ENCODE results near the gene PLXNB2. TPM values are rescaled to one million over a fixed set of nuclear protein-coding genes. Genes with fewer than 3 reads are reported as not detected.
"Not testable (repeated sequence)": the region's sequence is repeated elsewhere in the genome, so short reads cannot be mapped to it uniquely, and the experiment has no call there.

PLXNB2 gene
- total RNA-seq, 2 donors from 2014 or later = 169 to 218 TPM

DNA sequence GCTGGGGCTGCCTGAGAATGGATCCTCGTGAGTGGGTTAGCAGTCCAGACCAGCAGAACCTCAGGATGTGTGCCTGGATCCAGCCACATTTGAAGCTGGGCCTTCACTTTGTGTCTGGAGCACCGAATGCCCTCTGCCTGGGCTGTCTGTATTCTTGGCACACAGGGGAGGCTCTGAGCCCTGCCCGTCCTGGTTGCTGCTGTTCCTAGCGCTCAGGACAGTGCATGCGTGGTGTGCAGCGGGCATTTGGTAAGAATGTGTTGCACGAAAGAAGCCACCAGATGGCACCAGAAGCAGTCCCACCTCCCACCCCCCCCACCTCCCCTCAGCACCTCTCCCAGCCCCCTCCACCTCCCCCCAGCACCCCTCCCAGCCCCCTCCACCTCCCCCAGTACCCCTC is 33.1 kb downstream of the PLXNB2 start:
- Histone ChIP-seq H3K36me3 (peaks cover 35% of the 10 kb centered on the region), H3K4me1 (ENCODE audit: control insufficient read depth in 1 of 2, low read depth in 2 of 2) (peaks cover 21% of the 10 kb centered on the region in 2 donors), H3K4me3 (no peak overlapping the region), H3K27ac (no peak overlapping the region), H3K9me3 (no peaks in the 10 kb centered on the region), H3K27me3 (replicated peaks; ENCODE audit: insufficient read depth) (no peaks in the 10 kb centered on the region)
- no peak for DNase-seq (ENCODE audit: low spot score)
- no peak for ATAC-seq (ENCODE audit: insufficient number of reproducible peaks, low FRiP score, low read depth)
- TF ChIP-seq, protein P1, sequence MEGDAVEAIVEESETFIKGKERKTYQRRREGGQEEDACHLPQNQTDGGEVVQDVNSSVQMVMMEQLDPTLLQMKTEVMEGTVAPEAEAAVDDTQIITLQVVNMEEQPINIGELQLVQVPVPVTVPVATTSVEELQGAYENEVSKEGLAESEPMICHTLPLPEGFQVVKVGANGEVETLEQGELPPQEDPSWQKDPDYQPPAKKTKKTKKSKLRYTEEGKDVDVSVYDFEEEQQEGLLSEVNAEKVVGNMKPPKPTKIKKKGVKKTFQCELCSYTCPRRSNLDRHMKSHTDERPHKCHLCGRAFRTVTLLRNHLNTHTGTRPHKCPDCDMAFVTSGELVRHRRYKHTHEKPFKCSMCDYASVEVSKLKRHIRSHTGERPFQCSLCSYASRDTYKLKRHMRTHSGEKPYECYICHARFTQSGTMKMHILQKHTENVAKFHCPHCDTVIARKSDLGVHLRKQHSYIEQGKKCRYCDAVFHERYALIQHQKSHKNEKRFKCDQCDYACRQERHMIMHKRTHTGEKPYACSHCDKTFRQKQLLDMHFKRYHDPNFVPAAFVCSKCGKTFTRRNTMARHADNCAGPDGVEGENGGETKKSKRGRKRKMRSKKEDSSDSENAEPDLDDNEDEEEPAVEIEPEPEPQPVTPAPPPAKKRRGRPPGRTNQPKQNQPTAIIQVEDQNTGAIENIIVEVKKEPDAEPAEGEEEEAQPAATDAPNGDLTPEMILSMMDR (IDR thresholded peaks at IDR 0.05) = peak; percentile 25

DNA sequence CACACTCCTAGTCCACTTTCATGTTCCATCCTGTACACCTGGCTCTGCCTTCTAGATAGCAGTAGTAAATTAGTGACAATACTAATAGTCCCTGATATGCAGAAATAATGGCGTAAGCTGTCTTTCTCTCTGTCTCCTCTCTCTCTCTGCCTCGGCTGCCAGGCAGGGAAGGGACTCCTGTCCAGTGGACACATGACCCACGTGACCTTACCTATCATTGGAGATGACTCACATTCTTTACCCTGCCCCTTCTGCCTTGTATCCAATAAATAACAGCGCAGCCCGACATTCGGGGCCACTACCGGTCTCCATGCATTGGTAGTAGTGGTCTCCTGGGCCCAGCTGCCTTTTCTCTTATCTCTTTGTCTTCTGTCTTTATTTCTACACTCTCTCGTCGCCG is 33.7 kb downstream of the PLXNB2 start:
- not testable (repeated sequence) for H3K27ac ChIP-seq; H3K27me3 ChIP-seq (replicated peaks; ENCODE audit: insufficient read depth); ATAC-seq (ENCODE audit: insufficient number of reproducible peaks, low FRiP score, low read depth); H3K4me3 ChIP-seq; DNase-seq (ENCODE audit: low spot score); H3K9me3 ChIP-seq
- peaks cover 21 to 27% of the 10 kb centered on the region in 2 donors for H3K4me1 ChIP-seq (ENCODE audit: control insufficient read depth in 1 of 2, low read depth in 2 of 2)
- peaks cover 30% of the 10 kb centered on the region for H3K36me3 ChIP-seq

DNA sequence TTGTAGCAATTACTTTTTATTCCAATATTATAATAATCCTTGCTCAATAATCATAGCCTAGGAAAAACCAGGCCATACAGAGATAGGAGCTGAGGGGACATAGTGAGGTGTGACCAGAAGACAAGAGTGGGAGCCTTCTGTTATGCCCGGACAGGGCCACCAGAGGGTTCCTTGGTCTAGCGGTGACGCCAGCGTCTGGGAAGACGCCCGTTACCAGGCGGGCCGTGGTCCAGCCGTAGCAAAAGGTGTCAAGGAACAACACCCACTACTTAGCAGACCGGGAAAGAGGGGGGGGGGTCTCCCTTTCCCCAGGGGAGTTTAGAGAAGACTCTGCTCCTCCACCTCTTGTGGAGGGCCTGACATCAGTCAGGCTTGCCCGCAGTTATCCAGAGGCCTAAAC is 34.1 kb downstream of the PLXNB2 start:
- not testable (repeated sequence) for H3K4me3 ChIP-seq; H3K9me3 ChIP-seq; ATAC-seq (ENCODE audit: insufficient number of reproducible peaks, low FRiP score, low read depth); H3K27ac ChIP-seq; H3K27me3 ChIP-seq (replicated peaks; ENCODE audit: insufficient read depth); DNase-seq (ENCODE audit: low spot score)
- Histone ChIP-seq H3K36me3 (peaks cover 26% of the 10 kb centered on the region), H3K4me1 (ENCODE audit: control insufficient read depth in 1 of 2, low read depth in 2 of 2) (peaks cover 21 to 31% of the 10 kb centered on the region in 2 donors)

DNA sequence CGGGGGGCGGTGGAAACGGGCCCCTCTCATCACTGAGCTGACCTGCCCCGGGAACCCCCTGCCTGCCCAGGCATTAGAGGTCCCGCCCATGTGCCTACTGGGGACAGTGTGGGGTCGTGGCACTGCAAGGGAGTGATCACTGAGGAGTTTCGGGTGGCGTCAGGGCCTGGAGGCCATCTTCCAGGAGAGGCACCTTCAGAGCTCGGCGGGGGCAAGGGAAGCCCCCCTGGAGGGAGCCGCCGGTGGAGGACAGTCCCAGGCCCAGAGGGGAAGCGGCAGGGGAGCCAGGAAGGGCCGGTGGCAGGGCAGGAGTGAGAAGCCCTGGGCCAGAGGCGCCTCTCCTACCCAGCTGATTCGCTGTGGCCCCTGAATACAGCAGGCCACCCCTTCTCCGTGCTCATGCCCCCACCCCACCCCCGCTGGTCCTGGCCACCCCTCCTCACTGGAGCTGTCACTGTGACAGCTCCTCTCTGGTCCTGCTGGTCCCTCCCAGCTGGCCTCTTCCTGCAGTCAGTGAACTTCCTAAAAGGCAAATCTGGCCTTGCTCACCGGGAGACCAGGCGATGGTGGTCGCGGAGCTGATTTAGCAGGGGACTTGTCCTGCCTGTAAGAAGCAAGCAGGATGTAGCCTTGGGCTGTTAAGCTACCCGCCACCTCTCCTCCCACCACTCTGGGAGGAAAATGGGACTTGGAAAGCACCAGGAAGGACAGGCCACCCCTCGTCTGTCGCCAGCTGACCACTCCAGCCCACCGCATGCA is 35.2 kb downstream of the PLXNB2 start:
- peak overlapping the region; percentile 74 for H3K4me3 ChIP-seq
- no peaks in the 10 kb centered on the region for H3K9me3 ChIP-seq
- TF ChIP-seq, protein P1 (IDR thresholded peaks at IDR 0.05) = no peak
- H3K27ac ChIP-seq = no peak overlapping the region
- peaks cover 29 to 42% of the 10 kb centered on the region in 2 donors for H3K4me1 ChIP-seq (ENCODE audit: control insufficient read depth in 1 of 2, low read depth in 2 of 2)
- H3K36me3 ChIP-seq = peaks cover 15% of the 10 kb centered on the region
- DNase-seq (ENCODE audit: low spot score) (no peak), ATAC-seq (ENCODE audit: insufficient number of reproducible peaks, low FRiP score, low read depth) (no peak)
- no peaks in the 10 kb centered on the region for H3K27me3 ChIP-seq (replicated peaks; ENCODE audit: insufficient read depth)

DNA sequence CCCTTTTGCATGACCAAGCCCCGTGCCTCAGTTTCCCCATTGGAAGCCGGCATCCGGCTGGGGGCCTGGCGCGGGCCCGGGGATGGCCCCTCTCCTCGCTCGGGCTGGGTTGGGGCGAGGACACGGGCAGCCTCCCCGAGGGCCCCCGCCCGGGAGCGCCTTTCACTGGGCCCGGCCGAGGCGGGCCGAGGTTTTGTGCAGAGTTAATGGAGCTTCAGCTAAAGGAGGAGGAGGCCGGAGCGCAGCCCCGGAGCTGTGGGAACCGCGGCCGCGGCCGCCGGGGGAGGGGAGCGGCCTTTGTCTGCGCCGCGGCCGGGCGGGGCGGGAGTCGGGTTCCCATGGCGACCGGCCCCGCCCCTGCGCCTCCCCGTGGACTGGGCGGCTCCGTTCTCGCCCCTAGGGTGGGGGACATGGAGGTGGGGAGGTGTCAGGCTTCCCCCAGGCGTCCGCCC is 35.9 kb downstream of the PLXNB2 start:
- Histone ChIP-seq H3K9me3 (no peaks in the 10 kb centered on the region), H3K4me1 (ENCODE audit: control insufficient read depth in 1 of 2, low read depth in 2 of 2) (peaks cover 32 to 47% of the 10 kb centered on the region in 2 donors), H3K27me3 (replicated peaks; ENCODE audit: insufficient read depth) (no peaks in the 10 kb centered on the region), H3K27ac (no peak overlapping the region), H3K4me3 (peak overlapping the region; percentile 74), H3K36me3 (peaks cover 10% of the 10 kb centered on the region)
- no peak for ATAC-seq (ENCODE audit: insufficient number of reproducible peaks, low FRiP score, low read depth)
- TF ChIP-seq, protein P1 (IDR thresholded peaks at IDR 0.05) = no peak
- DNase-seq (ENCODE audit: low spot score) = no peak

DNA sequence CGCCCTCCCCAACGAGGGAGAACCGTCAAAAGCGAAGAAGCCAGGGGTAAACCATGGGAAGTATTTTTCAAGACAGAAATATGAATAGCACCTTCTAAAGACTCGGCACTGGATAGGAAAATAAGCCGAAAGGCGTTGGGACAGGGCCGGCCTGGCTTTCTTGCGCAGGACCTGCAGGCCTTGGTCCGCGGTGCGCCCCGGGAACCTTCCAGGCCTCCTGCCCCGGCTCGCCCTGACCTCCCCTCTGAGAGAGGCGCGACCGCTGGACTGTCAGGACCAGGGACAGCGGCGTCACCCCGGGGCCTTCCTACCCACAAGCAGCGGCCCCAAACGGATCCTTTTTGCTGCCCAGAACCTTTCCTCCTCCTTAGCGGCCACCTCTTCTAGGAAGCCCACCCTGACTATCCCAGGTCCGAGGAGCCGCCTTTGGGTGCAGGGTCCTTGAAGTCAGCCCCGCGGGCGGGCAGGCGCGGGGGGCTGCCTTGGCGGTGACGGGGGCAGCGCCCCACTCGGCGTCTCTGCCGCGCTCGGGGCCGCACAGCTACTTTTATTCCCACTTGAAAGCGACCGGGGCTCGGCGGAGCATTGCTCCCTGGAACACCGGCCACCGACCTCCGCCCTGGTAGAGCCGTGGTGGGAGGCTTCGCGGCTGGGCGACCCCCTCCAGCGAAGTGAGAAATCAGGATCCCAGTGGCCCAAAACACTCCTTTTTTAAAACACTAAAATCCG is 36.6 kb downstream of the PLXNB2 start:
- DNase-seq (ENCODE audit: low spot score) = no peak
- TF ChIP-seq, protein P1 (IDR thresholded peaks at IDR 0.05) = no peak
- Histone ChIP-seq H3K4me1 (ENCODE audit: control insufficient read depth in 1 of 2, low read depth in 2 of 2) (peaks cover 32 to 47% of the 10 kb centered on the region in 2 donors), H3K36me3 (peaks cover 8% of the 10 kb centered on the region), H3K27me3 (replicated peaks; ENCODE audit: insufficient read depth) (no peaks in the 10 kb centered on the region), H3K4me3 (peak overlapping the region; percentile 74), H3K27ac (peak overlapping the region in 1 of 2 donors; percentile 20), H3K9me3 (no peaks in the 10 kb centered on the region)
- no peak for ATAC-seq (ENCODE audit: insufficient number of reproducible peaks, low FRiP score, low read depth)
